AG09319 (cell line): ENCODE data around the gene ERCC5.
A peak's percentile ranks its signal among the peaks of the same experiment; 100 is the strongest.

Source experiments
- DNase-seq: peaks from one replicate; pipeline ENCODE4 v3.0.0-alpha.2; 2010; ENCODE audit warnings: low read depth; ENCODE audit errors: extremely low read depth
- TF ChIP-seq, protein P1 (sequence below): IDR thresholded peaks from 2 replicates; pipeline ENCODE4 v1.5.1; 2011; ENCODE audit warnings: low read depth, mild to moderate bottlenecking, inconsistent platforms, low read length, moderate library complexity

ERCC5 gene

DNA sequence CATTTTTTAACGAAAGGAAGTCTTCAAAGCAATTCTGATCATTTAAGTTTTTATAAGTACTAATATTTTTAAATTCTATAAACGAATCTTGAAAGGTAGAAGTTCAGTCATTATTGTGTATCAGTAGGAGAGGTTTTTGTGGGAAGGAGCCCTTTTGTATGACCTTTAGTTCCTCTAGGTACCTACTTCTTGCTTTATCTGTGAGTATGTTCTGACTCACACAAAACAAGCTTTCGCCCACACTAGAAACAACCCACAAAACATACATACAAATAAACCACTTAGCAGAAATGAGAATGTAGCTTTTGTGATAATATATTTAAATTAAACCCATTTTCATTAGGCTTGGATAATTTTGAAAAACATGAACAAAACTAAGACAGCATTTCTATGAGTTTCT is 27.8 kb downstream of the ERCC5 start:
- TF ChIP-seq, protein P1, sequence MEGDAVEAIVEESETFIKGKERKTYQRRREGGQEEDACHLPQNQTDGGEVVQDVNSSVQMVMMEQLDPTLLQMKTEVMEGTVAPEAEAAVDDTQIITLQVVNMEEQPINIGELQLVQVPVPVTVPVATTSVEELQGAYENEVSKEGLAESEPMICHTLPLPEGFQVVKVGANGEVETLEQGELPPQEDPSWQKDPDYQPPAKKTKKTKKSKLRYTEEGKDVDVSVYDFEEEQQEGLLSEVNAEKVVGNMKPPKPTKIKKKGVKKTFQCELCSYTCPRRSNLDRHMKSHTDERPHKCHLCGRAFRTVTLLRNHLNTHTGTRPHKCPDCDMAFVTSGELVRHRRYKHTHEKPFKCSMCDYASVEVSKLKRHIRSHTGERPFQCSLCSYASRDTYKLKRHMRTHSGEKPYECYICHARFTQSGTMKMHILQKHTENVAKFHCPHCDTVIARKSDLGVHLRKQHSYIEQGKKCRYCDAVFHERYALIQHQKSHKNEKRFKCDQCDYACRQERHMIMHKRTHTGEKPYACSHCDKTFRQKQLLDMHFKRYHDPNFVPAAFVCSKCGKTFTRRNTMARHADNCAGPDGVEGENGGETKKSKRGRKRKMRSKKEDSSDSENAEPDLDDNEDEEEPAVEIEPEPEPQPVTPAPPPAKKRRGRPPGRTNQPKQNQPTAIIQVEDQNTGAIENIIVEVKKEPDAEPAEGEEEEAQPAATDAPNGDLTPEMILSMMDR: no peak
- no peak for DNase-seq

DNA sequence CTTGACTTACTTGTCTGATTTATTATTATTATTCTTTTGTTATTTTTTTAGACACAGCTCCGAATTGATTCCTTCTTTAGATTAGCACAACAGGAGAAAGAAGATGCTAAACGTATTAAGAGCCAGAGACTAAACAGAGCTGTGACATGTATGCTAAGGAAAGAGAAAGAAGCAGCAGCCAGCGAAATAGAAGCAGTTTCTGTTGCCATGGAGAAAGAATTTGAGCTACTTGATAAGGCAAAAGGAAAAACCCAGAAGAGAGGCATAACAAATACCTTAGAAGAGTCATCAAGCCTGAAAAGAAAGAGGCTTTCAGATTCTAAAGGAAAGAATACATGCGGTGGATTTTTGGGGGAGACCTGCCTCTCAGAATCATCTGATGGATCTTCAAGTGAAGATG is 29.4 kb downstream of the ERCC5 start:
- DNase-seq: no peak
- TF ChIP-seq, protein P1: no peak

DNA sequence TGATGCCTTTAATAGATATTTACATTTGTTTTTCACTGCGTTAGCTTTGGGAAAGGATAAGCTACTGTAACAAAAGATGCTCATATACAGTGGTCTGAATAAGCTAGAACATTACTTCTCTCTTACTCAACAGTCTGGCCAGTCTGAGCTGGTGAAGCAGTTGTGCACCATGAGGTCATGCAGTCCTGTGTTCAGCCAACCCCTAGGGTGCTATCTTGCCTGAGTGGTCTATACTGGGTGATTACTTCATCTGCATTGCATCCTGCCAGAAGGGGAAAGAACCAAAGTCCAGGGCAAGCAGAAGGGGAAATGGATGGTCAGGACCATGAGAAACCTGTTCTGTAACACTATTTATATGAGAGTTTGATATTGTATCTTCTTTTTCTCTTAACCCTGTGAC is 31.5 kb downstream of the ERCC5 start:
- TF ChIP-seq, protein P1: no peak
- no peak for DNase-seq

DNA sequence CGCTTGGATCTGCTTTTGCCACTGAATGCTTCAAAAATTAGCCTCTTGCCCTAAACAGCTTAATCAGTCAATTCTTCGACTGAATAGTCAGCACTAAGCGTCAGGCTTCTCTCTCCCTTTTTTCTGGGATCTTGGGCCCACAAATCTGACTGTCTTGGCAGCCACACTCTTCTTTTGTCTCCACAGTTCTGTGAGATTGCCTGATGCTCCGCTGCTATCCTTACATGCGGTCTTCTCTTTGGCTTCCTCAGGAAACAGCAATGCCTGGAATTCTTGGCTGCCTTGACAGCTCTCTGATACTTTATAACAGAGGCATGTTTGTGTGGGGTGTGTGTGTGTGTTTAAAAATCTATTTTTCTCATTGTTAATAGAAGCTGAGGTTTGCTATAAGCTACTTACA is 32.6 kb downstream of the ERCC5 start:
- DNase-seq: peak; percentile 2
- TF ChIP-seq, protein P1: no peak

DNA sequence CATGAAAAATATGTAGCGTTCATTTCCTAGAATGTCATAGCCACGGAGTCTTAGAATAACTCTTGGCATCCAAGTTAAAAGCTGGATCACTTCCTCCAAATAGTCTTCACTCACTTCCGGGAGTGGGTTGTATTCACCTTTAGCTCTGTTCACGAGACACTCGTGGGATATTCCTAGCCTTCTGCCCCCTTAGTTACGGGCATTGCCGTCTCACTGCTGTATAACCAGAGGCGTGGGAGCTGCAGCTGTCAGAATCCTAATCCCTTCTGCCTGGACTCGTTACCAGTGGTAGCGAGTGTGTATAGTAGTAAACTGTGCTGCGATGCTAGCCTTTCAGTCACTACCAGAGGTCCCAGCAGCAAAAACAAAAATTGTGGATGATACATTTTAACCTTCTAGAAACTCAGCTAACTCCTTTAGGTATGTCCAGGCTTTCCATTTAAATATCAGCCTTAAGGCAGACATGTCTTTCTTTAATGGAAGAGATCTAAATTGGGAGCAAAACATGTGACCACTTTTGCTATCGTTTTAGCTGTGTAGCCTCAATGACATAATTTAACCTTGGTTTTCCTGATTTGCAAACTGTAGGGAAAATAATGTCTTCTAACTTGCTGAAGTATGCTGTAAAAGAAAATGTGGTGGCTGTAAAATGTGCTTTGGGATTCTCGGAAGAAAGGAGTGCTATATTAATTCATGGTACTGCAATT is 34.1 kb downstream of the ERCC5 start:
- no peak for DNase-seq
- TF ChIP-seq, protein P1: no peak

DNA sequence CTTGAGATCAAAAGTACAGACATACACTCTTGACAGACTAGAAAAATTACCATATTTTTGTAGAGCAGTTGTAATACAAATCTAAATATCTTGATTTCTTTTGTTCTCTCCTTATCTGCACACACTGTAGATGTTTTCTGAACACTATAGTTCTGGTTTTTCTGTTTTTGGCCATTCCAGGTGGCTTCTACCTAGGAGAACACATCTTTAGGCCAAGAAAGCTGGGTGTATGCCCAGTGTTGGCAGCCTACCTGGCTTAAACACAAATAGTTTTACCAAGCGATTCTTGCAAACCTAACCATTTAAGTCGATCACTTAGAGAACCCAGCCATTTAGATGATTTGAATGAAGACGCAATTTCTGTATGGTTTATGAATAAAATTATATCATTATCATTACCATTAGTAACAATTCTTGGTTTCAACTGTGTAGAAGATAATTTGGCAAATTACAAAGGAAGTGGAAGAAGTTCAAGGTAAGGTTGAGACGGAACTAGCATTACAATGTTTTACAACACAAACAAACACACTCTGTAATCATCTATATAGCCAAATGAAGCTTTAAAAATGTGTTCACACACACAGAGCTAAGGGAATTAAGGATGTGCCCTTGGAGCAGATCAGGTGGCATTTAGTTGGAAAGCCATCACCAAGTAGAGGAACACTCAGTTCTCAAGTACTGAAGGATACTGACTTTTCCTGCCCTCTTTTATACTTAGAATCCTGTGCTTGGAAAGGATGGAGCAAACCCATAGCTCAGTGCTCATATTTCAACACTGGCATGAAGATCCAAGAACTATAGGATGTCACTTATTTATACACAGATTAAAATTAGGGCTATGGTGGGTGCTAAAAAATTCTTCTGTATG is 36.2 kb downstream of the ERCC5 start:
- TF ChIP-seq, protein P1: no peak
- no peak for DNase-seq

DNA sequence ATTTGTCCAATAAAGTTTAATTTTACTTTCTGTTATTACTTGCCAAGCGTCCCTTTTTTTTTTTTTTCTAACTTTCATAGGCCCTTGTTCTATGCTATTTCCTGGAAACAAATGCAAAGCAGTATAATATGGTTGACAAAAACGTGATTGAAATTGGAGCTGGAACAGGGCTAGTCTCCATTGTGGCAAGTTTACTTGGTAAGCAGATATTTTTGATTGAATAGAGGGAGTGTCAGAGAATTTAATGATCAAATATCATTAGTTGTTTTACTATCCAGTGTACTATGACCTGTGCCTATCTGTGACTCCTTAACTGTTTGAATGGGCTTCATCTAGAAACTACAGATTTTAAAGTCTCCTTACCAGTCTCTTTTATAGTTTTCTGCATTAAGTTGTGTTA is 46.7 kb downstream of the ERCC5 start:
- no peak for DNase-seq
- TF ChIP-seq, protein P1: no peak
